GM11168 (cell line): ENCODE measurements around the gene AXDND1.

Experiments
- in situ Hi-C: fragments of 300-500 bp; cut with MboI; formaldehyde crosslinking; loops from one replicate; pipeline ENCODE4 v1.12.0; 2022; ENCODE audit warnings: low sequenced_read_pairs; ENCODE audit not compliant: unreplicated experiment

The AXDND1 gene, protein sequence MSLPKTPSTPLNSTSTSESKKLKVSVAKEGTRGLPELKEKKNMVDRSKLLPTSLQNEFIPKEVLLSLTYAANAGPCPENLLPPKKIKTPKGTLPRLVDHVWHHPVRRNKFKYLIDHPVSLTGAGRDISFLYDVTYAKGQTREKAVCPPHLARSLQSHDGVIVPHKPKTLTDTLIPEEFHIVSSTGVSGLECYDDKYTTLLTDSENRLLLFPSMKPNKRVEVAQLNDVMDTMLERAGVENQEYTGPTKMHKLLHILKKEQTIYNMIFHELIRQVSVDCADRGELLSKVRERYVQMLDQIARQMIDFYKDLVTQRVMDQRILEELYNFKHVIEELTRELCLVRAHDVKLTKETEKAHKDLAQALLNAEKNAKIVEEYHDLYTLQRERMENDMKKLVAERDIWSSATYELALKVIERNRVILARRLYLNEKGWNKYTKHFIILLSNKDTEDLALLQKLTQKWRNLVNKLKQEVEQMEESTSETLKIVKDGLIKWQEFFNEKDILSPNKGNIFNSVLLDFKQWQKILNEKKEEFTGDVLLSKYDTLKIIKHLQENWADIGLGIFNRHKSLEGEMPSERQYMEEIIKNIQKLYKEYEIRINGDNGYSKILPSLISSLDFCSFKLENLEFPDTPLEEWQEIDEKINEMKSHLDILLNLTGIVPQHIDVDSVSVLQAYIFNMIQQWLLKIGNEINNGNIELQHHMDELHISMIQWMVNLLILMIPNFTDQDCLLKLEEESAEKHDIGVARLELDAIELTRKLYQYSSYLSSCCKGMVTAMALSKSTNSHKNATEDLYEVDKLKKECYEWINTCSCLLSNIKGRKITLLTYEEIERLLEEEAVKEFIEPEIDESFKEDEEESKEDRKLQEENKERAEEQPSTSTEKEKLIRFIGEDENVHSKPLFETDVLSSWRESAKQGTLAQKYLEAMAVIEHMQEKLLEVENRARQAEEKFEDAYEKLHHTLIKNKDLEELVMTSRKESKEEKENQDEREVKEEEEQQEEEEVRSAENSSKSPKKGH

DNA sequence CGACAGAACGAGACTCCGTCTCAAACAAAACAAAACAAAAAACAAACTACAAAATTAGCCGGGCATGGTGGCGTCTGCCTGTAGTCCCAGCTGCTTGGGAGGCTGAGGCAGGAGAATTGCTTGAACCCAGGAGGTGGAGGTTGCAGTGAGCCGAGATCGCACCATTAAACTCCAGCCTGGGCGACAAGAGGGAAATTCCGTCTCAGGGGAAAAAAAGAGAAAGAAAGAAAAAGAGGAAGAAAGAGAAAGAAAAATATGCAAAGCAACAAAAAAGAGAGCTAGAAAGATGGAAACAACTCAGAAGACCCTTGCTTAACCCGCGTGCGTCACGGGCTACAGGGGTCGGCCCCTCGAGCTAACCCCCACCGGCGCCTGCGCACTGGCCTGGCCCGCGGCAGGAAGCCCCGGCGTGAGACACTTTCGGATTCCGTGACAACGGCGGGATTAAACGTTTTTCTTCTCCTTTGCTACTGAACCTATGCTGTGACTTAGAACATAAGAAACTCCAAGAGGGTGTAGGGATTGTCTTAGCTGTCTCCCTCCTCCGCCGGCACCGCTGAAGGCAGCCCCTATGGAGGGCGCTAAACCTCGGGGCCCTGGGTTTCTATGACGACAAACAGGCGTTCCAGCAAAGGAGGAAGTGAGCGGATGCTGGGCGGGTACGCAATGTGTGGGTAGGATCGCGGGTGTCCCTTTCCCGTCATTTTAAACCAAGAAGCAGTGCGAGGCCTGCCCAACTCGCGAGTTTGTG lies at the start of gene AXDND1:
TSS of gene AXDND1 (plus strand) at position 630 of the 751 bp plus-strand sequence. CDS start 539 bp downstream, outside the sequence.
- in situ Hi-C loops = loop anchor here (5.0 to 25.0 kb wide), 2 partner anchors 293 to 828 kb away; no protein-coding TSS in a partner anchor

DNA sequence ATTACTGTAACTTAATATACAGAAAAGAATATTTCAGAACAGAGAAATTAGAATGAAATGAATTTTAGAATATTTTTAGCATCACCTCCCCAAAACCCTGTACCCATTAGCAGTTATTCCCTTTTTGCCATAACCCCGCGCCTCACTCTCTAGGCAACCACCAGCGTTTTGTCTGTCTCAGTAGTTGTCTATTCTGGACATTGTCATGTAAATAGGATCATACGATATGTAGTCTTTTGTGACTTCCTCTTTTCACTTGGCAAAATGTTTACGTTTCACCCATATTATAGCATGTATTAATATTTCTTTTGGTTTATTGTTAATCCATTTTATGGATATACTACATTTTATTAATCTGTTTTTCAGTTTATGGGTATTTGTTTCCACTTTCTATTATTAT lies 47.3 kb upstream of the AXDND1 start:
- in situ Hi-C loops = no loop called here

DNA sequence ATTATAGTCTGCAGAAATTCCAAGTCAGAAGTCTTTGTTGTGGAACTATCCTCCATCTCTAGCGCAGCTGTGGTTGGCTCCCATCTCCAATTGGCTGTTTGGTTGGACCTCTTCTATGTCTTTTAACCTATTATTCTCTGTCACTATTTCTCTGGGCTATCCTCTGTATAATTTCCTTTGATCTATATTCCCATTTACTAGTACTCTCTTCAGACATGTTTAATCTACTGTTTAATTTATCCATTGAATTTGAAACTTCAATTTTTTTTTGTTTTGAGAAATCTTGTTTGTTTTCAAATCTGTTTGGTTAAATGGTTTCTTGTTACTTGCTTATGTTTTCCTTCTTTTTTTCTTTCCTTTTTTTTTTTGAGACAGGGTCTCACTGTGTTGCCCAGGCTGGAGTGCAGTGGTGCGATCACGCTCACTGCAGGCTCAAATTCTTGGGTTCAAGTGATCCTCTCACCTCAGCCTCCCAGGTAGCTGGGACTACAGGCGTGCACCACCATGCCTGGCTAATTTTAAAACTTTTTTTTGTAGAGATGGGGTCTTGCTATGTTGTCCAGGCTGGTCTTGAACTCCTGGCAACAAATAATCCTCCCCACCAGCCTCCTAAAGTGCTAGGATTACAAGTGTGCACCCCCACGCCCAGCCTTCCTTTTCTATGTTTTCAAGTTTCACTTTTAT lies 44.1 kb upstream of the AXDND1 start:
- in situ Hi-C loops = no loop called here

DNA sequence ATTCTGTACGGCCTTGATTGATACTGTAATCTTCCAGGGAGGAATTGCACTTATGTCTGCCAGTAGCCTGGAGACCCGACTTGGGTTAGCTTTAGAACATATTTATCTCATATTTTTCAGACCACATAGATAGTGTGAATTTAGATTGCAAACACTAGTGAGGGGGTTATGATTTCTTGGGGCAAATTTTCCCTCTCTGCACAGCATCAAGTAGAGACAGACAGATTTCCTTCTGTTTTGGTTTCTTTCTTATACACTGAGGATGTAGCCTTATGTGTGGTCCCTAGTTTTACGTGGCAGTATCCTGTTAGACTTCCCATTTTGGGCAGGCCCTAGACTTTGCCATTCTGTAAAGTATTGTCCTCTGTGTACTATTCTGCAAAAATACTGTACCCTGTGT lies 43.2 kb upstream of the AXDND1 start:
- in situ Hi-C loops = no loop called here

DNA sequence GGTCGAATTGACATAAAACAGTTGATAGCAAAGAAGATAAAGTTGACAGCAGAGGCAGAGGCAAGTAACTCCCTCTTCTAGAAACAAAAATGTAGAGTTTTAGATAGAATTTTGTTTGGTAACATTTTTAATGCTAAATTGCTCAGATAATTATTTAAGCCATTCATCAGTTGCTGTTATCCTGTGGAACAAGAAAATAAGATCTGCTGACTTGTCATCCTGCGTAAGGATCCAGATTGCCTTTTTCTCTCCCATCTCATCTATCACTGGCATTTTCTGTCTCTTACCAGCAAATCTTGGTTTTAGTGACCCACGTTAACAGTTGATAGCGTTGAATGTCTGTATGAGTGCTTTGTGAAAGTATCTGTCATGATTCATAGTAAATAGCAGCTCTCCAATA lies 42.3 kb upstream of the AXDND1 start:
- in situ Hi-C loops = no loop called here

DNA sequence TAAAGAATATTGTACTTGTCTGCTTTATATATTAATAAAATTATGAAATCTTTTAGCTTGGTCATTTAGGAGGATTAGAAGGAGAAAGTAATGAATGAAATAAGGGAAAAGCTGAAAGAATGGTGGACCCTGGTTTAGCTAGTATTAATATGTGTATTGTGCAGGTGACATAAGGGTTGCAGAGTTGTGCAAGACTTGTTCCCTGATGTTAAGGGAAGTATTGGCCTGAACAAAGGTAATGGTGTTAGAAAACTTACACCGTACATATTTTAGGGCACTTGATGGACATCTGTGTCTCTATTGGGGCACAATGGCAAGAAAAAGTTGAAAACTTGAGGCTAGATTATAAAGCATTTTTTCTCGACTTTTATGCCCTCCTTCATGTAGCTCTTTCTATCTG lies 39.9 kb upstream of the AXDND1 start:
- in situ Hi-C loops = no loop called here

DNA sequence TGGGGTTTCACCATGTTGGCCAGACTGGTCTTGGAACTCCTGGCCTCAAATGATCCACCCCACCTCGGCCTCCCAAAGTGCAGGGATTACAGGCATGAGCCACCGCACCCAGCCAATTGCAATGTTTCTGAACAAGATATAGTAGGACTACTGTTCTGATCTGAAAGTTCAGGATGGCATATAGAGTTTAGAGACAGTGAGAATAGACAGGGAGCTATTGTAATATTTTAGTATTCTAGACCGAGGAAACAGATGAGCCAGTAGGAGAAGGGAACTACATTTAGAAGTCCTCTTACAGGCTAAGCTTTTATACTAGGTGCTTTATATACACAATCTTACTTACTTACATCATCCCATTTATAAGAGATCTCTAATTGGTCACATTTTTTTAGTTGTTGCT lies 39.0 kb upstream of the AXDND1 start:
- in situ Hi-C loops = no loop called here

DNA sequence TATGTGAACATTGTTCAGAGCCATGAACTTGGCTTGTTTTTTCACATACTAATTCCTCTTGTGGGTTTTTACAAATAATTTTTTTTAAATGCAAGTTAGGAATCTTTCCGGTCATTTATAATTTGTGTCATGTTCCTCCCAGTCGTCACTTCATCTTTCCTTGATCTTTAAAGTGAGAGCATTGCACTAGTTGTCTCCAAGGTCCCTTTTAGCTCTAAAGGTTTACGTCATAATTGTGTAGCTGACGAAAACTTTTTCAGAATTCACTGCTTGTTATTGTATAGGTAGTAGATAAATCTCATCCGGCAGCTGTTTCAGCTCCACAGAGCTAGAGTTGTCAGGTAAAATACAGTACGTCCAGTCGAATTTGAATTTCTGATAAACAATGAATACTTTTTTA lies 38.6 kb upstream of the AXDND1 start:
- in situ Hi-C loops = no loop called here

DNA sequence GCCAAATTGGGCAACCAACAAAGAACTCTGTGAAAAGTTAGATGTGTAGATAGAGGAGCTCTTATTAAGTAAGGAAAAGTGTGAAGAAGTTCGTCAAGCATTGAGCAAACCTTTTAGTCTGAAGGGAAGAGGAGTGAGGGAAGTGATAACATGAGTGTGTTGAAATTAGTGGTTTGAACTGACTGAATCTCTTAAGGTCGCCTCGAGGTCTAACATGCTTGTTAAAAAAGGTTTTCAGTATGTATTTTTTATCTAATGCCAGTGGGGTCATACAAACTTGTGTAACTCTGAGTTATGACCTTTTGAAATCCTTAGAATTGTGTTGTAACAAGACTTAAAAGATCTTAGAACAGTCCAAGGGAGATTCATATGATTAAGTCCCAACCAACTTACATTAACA lies 38.1 kb upstream of the AXDND1 start:
- in situ Hi-C loops = no loop called here

DNA sequence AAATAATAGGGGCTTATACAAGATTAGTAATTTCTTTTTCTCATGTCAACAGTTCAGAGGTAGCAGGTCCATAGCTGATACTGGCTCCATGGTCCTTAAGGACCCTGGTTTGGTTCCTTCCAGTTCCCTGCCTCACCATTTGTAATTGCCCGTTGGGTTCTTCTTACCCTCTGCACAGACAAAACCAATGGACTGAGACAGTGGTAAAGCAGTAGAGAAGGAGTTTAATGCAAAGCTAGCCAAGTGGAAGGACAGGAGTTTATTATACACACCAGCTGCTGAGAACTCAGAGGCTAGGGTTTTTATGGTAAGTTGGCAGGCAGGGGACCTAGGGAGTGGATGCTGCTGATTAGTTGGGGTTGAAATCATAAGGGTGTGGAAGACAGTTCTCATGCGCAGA lies 35.9 kb upstream of the AXDND1 start:
- in situ Hi-C loops = no loop called here

DNA sequence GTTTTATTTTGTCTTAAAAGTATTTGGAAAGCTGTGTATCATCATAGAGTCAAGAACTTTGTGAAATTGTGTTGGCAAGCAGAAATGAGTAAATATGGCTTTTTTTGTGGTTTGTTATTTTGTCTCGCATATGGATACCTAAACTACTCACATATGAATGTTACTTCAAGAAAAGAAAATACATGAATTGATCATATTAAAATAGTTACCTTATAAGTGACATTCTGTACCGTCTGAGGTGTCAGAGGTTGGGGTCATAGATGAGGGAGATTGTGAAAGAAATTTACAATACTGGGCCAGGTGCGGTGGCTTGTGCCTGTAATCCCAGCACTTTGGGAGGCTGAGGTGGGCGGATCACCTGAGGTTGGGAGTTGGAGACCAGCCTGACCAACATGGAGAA lies 31.3 kb upstream of the AXDND1 start:
- in situ Hi-C loops = no loop called here

DNA sequence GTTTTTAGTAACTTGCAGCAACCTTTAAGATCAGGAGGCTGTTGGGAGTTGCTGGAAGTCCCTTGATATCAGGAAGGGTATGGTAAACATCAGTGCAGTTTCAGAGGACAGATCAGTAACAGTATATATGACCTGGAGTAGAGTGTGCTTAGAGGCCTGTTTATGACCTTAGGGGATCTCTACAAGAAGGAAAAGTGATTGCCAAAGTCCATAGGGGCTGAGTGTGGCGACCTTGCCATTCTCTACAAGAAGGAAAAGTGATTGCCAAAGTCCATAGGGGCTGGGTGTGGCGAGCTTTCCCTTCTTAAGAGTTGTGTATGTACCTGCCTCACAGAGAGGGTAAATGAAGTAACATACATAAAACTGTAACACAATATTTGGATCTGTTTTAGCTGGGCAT lies 28.5 kb upstream of the AXDND1 start:
- in situ Hi-C loops = no loop called here

DNA sequence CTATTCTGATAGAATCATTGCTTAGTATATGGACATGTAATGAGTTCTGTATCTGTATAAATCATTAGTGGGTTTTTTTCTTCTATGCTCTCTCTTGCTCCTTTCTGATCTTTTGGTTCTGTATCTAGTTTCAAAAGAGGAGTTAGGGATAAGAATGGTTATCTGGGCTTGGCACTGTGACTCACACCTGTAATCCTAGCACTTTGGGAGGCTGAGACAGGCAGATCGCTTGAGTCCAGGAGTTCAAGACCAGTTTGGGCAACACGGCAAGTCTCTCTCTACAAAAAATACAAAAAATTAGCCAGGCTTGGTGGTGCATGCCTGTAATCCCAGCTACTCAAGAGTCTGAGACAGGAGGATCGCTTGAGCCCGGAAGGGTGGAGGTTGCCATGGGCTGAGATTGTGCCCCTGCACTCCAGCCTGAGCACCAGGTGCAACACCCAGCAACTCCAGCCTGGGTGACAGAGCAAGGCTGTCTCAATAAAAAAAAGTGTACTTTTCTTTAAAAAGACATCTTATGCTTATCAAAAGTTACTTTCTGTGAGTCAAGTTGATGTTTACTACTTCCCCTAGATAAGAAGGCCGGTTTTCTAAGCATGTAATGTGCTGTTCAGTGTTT lies 27.7 kb upstream of the AXDND1 start:
- in situ Hi-C loops = no loop called here

DNA sequence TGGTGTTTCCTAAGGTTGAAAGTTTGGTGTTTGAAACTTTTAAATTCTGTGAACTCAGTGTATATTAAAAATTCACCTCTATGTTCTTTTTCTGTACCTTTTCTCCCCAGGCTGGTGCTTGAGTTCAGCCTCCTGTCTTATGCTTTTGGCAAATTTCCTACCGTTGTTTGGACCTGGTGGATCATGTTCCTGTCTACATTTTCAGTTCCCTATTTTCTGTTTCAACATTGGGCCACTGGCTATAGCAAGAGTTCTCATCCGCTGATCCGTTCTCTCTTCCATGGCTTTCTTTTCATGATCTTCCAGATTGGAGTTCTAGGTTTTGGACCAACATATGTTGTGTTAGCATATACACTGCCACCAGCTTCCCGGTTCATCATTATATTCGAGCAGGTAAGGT lies 24.9 kb upstream of the AXDND1 start:
- in situ Hi-C loops = no loop called here

DNA sequence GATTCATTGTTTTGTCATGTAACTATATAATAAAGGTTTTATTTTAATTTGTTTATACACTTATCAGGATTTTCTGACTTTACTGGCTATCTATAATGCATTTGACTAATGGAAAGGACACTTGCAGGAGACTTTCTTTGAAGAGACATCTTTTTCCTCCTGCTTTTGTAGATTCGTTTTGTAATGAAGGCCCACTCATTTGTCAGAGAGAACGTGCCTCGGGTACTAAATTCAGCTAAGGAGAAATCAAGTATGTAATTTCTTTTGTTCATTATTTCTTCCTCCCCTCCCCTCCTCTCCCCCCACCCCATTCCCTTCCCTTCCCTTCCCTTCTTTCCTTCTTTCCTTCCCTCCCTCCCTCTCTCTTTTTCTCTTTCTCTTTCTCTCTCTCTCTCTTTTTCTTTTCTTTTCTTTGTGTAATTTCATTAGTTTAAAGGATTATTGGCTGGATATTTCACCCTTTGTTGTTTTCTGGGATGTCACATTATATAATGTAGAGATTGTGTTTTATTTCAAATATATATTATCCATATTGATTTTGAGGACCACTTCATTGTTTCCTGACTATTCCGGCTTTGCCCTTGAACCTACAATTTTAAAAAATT lies 23.7 kb upstream of the AXDND1 start:
- in situ Hi-C loops = no loop called here

DNA sequence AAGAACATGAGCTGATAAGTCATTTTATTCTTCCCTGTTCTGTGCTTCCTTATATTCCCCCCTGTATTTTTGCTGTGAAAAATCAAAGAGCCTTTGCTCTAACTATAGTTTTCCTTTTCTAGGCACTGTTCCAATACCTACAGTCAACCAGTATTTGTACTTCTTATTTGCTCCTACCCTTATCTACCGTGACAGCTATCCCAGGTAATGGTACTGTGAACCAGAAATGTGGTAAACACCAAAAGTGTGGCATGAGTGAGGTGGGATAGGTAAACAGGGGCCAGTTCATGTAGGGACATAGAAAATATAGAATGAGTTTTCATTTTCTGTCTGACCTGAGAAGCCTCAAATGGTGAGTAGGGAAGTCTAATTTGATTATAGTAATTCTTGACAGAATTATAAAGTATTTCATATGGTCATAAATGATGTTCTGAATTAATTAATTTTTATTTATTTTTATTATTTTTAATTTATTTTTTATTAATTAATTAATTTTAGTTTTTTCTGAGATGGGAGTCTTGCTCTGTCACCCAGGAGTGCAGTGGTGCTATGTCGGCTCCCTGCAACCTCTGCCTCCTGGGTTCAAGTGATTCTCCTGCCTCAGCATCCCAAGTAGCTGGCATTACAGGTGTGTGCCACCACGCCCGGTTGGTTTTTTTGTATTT lies 22.9 kb upstream of the AXDND1 start:
- in situ Hi-C loops = no loop called here

DNA sequence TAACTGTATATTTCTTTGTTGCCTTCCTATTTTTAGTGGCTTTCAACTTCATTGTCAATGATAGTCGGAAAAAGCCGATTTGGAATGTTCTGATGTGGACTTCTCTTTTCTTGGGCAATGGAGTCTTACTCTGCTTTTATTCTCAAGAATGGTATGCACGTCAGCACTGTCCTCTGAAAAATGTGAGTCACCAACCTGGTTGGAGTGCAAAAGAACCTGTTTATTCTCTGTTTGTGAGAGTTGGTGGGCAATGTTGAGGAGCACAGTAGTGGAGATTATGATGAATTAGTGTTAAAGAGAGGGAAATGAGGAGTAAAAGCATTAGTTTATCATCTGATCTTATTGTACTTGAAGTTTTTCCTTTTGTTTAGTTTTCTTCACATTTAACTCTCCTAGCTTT lies 14.5 kb upstream of the AXDND1 start:
- in situ Hi-C loops = loop anchor here (25.0 kb wide), 1 partner anchor 814 kb away; no protein-coding TSS in a partner anchor

DNA sequence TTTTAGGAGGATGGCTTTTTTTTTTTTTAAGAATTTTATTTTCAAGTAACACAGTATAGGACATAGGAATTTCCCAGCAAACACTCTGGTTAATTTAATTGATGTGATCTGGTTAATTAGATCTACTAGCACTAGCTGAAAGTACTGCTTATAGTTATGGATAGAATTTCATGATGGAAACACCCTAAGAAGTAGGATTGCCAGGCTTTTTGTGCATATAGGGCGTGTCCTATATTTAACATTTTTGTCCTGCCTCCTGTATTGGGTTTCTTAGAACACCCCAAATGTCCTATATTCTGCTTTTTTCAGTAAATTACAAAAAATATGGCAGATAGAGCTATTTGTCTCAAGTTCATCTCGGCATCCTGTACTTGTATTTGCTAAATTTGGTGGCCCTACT lies 13.5 kb upstream of the AXDND1 start:
- in situ Hi-C loops = loop anchor here (25.0 kb wide), 1 partner anchor 815 kb away; no protein-coding TSS in a partner anchor
